ENCODE results near the gene CEACAM3.
"Not testable (repeated sequence)": the region's sequence is repeated elsewhere in the genome, so short reads cannot be mapped to it uniquely, and the experiment has no call there.

DNA sequence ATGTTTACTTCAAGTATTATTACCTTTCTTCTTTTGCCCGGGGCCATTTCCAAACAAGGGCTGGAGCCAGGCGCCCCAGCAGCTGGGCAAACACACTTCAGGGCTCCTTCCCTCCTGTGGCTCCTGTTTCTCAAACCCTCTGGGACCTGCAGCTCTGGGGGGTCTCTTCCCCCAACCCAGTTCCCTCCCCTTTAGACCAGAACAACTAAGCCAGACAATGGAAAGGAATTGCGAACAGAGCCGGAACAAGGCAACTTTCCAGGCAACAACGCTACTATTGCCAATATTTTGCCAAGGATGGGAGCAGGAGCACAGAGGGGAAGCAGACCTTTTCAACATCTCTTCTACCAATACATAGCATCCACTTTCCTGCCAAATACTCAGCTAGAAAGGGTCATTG lies 7.3 kb upstream of the CEACAM3 start:
- not testable (repeated sequence) for TF ChIP-seq CHD2 (IDR thresholded peaks at IDR 0.05; ENCODE audit: low read length); ZNF274 (IDR thresholded peaks at IDR 0.05; ENCODE audit: borderline replicate concordance, extremely low read depth, low read length); TAF1 (IDR thresholded peaks at IDR 0.05; ENCODE audit: low read depth, low read length); MAFK (IDR thresholded peaks at IDR 0.05; ENCODE audit: low read depth, low read length); EP300 (IDR thresholded peaks at IDR 0.05; ENCODE audit: borderline replicate concordance in 1 of 2, low read depth in 2 of 2, low read length in 2 of 2); SIN3A (conservative IDR thresholded peaks at IDR 0.05 in 1 of 2, IDR thresholded peaks at IDR 0.05 in 1 of 2; ENCODE audit: low read depth in 1 of 2, low read length in 2 of 2); CREB1 (IDR thresholded peaks at IDR 0.05); RAD21 (IDR thresholded peaks at IDR 0.05 in 1 of 2, conservative IDR thresholded peaks at IDR 0.05 in 1 of 2; ENCODE audit: low read depth in 2 of 2, low read length in 2 of 2)
- TF ChIP-seq, protein P1, sequence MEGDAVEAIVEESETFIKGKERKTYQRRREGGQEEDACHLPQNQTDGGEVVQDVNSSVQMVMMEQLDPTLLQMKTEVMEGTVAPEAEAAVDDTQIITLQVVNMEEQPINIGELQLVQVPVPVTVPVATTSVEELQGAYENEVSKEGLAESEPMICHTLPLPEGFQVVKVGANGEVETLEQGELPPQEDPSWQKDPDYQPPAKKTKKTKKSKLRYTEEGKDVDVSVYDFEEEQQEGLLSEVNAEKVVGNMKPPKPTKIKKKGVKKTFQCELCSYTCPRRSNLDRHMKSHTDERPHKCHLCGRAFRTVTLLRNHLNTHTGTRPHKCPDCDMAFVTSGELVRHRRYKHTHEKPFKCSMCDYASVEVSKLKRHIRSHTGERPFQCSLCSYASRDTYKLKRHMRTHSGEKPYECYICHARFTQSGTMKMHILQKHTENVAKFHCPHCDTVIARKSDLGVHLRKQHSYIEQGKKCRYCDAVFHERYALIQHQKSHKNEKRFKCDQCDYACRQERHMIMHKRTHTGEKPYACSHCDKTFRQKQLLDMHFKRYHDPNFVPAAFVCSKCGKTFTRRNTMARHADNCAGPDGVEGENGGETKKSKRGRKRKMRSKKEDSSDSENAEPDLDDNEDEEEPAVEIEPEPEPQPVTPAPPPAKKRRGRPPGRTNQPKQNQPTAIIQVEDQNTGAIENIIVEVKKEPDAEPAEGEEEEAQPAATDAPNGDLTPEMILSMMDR (IDR thresholded peaks at IDR 0.05; ENCODE audit: control extremely low read depth in 1 of 3, insufficient read depth in 1 of 3, low read depth in 1 of 3, low read length in 3 of 3): not testable (repeated sequence)
- TF ChIP-seq, protein P2, sequence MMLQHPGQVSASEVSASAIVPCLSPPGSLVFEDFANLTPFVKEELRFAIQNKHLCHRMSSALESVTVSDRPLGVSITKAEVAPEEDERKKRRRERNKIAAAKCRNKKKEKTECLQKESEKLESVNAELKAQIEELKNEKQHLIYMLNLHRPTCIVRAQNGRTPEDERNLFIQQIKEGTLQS (IDR thresholded peaks at IDR 0.05; ENCODE audit: insufficient read depth, low read depth, low read length): not testable (repeated sequence)

All from H1 (cell line).